CD4-positive, alpha-beta T cell (primary cell): ENCODE data around the gene PPAN. TPM values are rescaled to one million over a fixed set of nuclear protein-coding genes. Genes with fewer than 3 reads are reported as not detected.

Experiments
- ATAC-seq: fragments of 200-7000 bp; cut with Tn5 transposase; one replicate; pipeline ENCODE4 v1.10.0; 2022; ENCODE audit warnings: mild to moderate bottlenecking; ENCODE audit not compliant: poor library complexity
- CTCF ChIA-PET: fragments of 350-600 bp; sonication (Branson Sonifier 250); formaldehyde crosslinking; loops from one replicate; lab custom pipeline; 2021; ENCODE audit warnings: antibody characterized with exemption, inconsistent platforms; lab: Charles Lee
- POLR2A ChIA-PET: fragments of 350-600 bp; sonication (Branson Sonifier 250); formaldehyde crosslinking; loops from one replicate; lab custom pipeline; 2021; ENCODE audit warnings: antibody characterized with exemption, inconsistent platforms; lab: Charles Lee
- DNase-seq, 14 experiments: peaks; one replicate each; pipeline ENCODE4 v3.0.0-alpha.2; 2013 to 2020; ENCODE audit warnings: mixed read lengths in 2 of 14
- H3K27ac ChIP-seq, 2 donors: one replicate each; pipeline versions ENCODE4 v1.5.1 to v1.7.0; 2013; ENCODE audit warnings: low read length in 2 of 2, low read depth in 1 of 2, mild to moderate bottlenecking in 1 of 2
- H3K27me3 ChIP-seq, 2 experiments: 1 replicate in 1 of 2; 2 replicates in 1 of 2; pipeline versions ENCODE4 v1.6.1 to v1.7.0; 2013; ENCODE audit warnings: low read length in 2 of 2, control low read depth in 1 of 2, mild to moderate bottlenecking in 1 of 2, moderate library complexity in 1 of 2; ENCODE audit not compliant: insufficient read depth in 2 of 2, control insufficient read depth in 1 of 2
- H3K36me3 ChIP-seq: one replicate; pipeline ENCODE4 v1.6.1; 2013; ENCODE audit warnings: low read length, control low read depth; ENCODE audit not compliant: insufficient read depth
- H3K4me1 ChIP-seq: one replicate; pipeline ENCODE4 v1.6.1; 2013; ENCODE audit warnings: low read length, control low read depth; ENCODE audit not compliant: insufficient read depth
- H3K4me3 ChIP-seq: one replicate; pipeline ENCODE4 v1.5.1; 2013; ENCODE audit warnings: mild to moderate bottlenecking, low read length, moderate library complexity
- H3K9me3 ChIP-seq, 2 experiments: 1 replicate in 1 of 2; 2 replicates in 1 of 2; pipeline versions ENCODE4 v1.6.1 to v1.7.0; 2013; ENCODE audit warnings: low read length in 2 of 2, mild to moderate bottlenecking in 2 of 2, control low read depth in 1 of 2, moderate library complexity in 1 of 2; ENCODE audit not compliant: control insufficient read depth in 1 of 2, insufficient read depth in 1 of 2
- H3K27ac Mint-ChIP-seq: one replicate; pipeline ENCODE4 v1.8.0; 2020; ENCODE audit warnings: mixed read lengths
- H3K27me3 Mint-ChIP-seq: one replicate; pipeline ENCODE4 v1.8.0; 2021; ENCODE audit warnings: mixed read lengths
- H3K36me3 Mint-ChIP-seq: one replicate; pipeline ENCODE4 v1.8.0; 2021; ENCODE audit warnings: low read depth, mixed read lengths
- H3K4me1 Mint-ChIP-seq: one replicate; pipeline ENCODE4 v1.8.0; 2021; ENCODE audit warnings: low read depth, mixed read lengths
- H3K4me3 Mint-ChIP-seq: one replicate; pipeline ENCODE4 v1.8.0; 2020; ENCODE audit warnings: mild to moderate bottlenecking, mixed read lengths
- H3K9me3 Mint-ChIP-seq: one replicate; pipeline ENCODE4 v1.8.0; 2020; ENCODE audit warnings: mixed read lengths
- intact Hi-C, 2 experiments: fragments of 100-400 bp; cut with DNase I in 1 of 2; cut with micrococcal nuclease in 1 of 2; formaldehyde crosslinking; loops; one replicate each; pipeline versions ENCODE4 v1.15.1 to v1.9.0; 2023 to 2025; cut with DNase I, micrococcal nuclease
- total RNA-seq, 174 experiments: library from RNA in 2 of 174; stranded (reverse) in 2 of 174; gene quantifications; one replicate each; pipeline ENCODE4 v1.2.3 and lab custom pipeline; 2021 to 2026
- TF ChIP-seq, protein P1 (sequence below): fragments of 200-600 bp; IDR thresholded peaks from one replicate; pipeline ENCODE4 v1.8.0; 2022; ENCODE audit warnings: antibody characterized with exemption, mild to moderate bottlenecking

Gene PPAN
- total RNA-seq, 2 experiments from 2014 or later = 119 to 127 TPM

DNA sequence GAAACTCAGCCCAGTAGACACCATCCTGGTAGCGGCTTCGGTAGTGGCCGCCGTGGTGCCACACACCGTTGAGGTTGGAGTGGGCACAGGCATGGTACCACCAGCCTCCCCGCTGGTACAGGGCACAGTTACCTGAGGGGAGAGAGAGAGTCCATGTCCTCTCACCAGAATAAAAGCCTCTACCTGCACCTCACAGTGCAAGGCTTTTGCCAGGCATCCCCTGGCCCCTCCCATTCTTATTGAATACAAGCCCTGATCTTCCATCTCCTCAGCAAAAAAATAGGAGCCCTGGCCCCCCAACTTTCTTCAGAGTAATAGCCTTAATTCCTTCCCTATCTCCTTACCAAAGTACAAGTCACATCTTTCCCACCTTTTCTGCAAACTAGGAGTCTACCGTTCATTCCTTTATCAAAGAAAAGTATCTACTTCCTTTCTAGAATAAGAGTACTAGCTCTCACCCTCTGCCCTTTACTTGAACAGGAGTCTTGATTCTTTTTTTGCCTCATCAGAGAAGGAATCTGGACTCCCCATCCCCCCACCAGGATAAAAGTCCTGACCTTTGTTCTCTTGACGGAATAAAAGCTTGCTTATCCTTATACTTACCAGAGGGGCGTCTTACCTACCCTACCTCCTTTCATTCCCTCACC, 13.4 kb upstream of the PPAN start:
- intact Hi-C loops = no loop called here
- no peak overlapping the region for H3K27ac Mint-ChIP-seq
- H3K27me3 Mint-ChIP-seq = no peaks in the 10 kb centered on the region
- Histone ChIP-seq H3K4me1 (peaks cover 21% of the 10 kb centered on the region), H3K27ac (no peak overlapping the region), H3K4me3 (no peak overlapping the region), H3K36me3 (peaks cover 41% of the 10 kb centered on the region), H3K27me3 (no peaks in the 10 kb centered on the region), H3K9me3 (peaks cover 0 to 8% of the 10 kb centered on the region in 2 experiments)
- ATAC-seq (no peak), DNase-seq (no peak)
- no peak overlapping the region for H3K4me3 Mint-ChIP-seq
- CTCF ChIA-PET = interaction anchor here (0.6 to 1.5 kb wide), 2 partner anchors 20 to 85 kb away, joined by 3 to 4 read pairs; no protein-coding TSS in a partner anchor
- H3K36me3 Mint-ChIP-seq = peaks cover 53% of the 10 kb centered on the region
- H3K9me3 Mint-ChIP-seq = no peaks in the 10 kb centered on the region
- H3K4me1 Mint-ChIP-seq = peaks cover 10% of the 10 kb centered on the region
- TF ChIP-seq, protein P1, sequence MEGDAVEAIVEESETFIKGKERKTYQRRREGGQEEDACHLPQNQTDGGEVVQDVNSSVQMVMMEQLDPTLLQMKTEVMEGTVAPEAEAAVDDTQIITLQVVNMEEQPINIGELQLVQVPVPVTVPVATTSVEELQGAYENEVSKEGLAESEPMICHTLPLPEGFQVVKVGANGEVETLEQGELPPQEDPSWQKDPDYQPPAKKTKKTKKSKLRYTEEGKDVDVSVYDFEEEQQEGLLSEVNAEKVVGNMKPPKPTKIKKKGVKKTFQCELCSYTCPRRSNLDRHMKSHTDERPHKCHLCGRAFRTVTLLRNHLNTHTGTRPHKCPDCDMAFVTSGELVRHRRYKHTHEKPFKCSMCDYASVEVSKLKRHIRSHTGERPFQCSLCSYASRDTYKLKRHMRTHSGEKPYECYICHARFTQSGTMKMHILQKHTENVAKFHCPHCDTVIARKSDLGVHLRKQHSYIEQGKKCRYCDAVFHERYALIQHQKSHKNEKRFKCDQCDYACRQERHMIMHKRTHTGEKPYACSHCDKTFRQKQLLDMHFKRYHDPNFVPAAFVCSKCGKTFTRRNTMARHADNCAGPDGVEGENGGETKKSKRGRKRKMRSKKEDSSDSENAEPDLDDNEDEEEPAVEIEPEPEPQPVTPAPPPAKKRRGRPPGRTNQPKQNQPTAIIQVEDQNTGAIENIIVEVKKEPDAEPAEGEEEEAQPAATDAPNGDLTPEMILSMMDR = no peak
- POLR2A ChIA-PET = no interaction called here

DNA sequence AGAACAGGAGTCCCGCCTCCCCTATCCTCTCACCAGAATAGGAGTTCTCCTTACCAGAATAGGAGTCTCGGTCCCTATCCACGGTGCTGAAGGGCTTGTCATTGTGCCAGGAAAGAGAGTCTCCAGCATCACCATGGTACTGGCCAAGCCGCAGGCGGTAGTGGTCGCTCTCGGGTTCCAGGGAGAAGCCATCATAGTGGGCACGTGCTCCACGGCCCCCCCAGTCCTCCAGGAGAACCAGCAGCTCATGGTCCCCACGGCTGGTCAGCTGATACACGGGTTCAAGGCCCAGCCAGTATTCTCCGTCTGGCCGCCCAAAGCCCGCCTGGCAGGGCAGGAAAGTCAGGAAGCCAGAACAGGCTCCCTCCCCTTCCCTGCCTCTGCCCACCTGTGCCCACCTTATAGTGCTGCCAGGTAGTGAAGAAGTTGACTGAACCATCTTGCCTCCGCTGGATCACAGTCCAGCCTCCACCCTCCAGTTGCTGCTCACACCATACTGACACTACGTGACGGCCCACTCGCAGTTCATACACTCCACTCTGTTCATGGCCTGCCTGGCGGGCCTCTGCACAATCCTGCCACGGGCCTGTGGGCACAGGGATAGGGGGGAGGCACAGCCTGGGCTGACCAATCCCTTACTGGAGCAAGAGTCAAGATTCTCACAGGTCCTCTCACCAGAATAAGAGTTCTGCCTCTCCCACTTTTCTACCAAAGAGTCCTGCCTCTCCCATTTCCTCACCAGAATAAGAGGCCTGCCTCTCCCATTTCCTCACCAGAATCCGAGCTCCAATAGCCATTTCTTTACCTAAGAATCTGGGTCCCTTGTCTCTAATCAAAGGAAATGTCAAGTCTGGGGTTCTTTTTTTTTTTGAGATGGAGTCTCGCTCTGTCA, 12.6 kb upstream of the PPAN start:
- ChIA-PET POLR2A (interaction anchor here (0.9 kb wide), 1 partner anchor 13 kb away, joined by 5 read pairs; the partner anchor contains the start of gene PPAN), CTCF (interaction anchor here (1.5 kb wide), 1 partner anchor 19 kb away, joined by 4 read pairs; no protein-coding TSS in a partner anchor)
- Mint-ChIP-seq H3K9me3 (no peaks in the 10 kb centered on the region), H3K4me1 (peaks cover 10% of the 10 kb centered on the region), H3K36me3 (peaks cover 53% of the 10 kb centered on the region), H3K27me3 (no peaks in the 10 kb centered on the region), H3K4me3 (no peak overlapping the region), H3K27ac (no peak overlapping the region)
- peaks cover 0 to 8% of the 10 kb centered on the region in 2 experiments for H3K9me3 ChIP-seq
- H3K4me1 ChIP-seq = peaks cover 28% of the 10 kb centered on the region
- H3K36me3 ChIP-seq = peaks cover 41% of the 10 kb centered on the region
- no peaks in the 10 kb centered on the region for H3K27me3 ChIP-seq
- TF ChIP-seq, protein P1 = no peak
- intact Hi-C loops = no loop called here
- no peak overlapping the region for H3K27ac ChIP-seq
- ATAC-seq (no peak), DNase-seq (no peak)
- no peak overlapping the region for H3K4me3 ChIP-seq

DNA sequence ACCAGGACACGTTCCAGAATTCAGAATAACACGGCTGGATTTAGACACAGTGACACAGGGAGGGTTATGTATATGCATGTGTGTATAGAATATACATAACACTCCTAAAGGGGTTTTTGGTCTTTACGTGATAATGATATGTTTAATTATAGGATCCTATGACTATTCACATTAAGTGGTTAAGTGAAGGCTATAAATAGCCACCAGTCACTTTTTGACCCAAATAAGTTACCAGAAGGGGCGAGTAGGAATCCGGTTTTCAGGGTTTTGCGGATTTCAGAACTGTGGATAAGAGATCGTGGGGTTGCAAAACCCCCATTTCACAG, 10.6 kb upstream of the PPAN start:
- ChIA-PET CTCF (interaction anchor here (1.0 to 2.2 kb wide), 4 partner anchors 9 to 25 kb away, joined by 4 to 13 read pairs (median 6); partner anchors contain the start of genes P2RY11 and PPAN), POLR2A (interaction anchor here (0.6 to 3.4 kb wide), 20 partner anchors 9 to 1279 kb away, joined by 3 to 80 read pairs (median 4); partner anchors contain the start of genes DNM2, DNMT1, EIF3G and ICAM1)
- DNase-seq (no peak), ATAC-seq (no peak)
- peaks cover 40% of the 10 kb centered on the region for H3K36me3 Mint-ChIP-seq
- H3K9me3 Mint-ChIP-seq = no peaks in the 10 kb centered on the region
- intact Hi-C loops = no loop called here
- TF ChIP-seq, protein P1 = no peak
- no peaks in the 10 kb centered on the region for H3K27me3 Mint-ChIP-seq
- Histone ChIP-seq H3K4me1 (peaks cover 46% of the 10 kb centered on the region), H3K27ac (no peak overlapping the region), H3K9me3 (peaks cover 0 to 8% of the 10 kb centered on the region in 2 experiments), H3K36me3 (peaks cover 29% of the 10 kb centered on the region), H3K27me3 (no peaks in the 10 kb centered on the region), H3K4me3 (peak overlapping the region; percentile 19)
- H3K4me3 Mint-ChIP-seq = peak overlapping the region; percentile 65
- H3K27ac Mint-ChIP-seq = peak overlapping the region; percentile 83
- H3K4me1 Mint-ChIP-seq = peaks cover 22% of the 10 kb centered on the region
